Heart left ventricle (tissue), 13 donors: ENCODE data around the gene NPHP1.

Experiments used
- POLR2A ChIP-seq, 2 donors: fragments of 450-650 bp; IDR thresholded peaks; one replicate each; pipeline ENCODE4 v1.6.1; 2017; ENCODE audit warnings: antibody characterized with exemption in 2 of 2, mild to moderate bottlenecking in 2 of 2, moderate library complexity in 2 of 2
- TF ChIP-seq, protein P1 (sequence below), 12 donors: fragments of 200-600 bp; sonication (generic) in 4 of 12; IDR thresholded peaks; one replicate each; pipeline versions ENCODE4 v1.5.0 to v1.8.0; 2018 to 2022; ENCODE audit warnings: antibody characterized with exemption in 12 of 12, mild to moderate bottlenecking in 5 of 12
- donor health status: ischemic (EF 13 %, LVEDD 7.1; RV severe dilation, severe dysfunction).
- donor health status: DM: no; HTN: yes; CAD: no.
- donor health status: DM: no; HTN: no; CAD: no.
- donor health status: ischemic (EF 25% LVEDD 6.9; RV normal size, moderate dysfunction).
- donor health status: ischemic (EF 25% LVEDD 5.7; RV mildly dilated, moderate dysfunction).
- donor health status: ischemic (EF 35%, LVEDD 5.7; RV mildly dilated, moderate dysfunction).
- donor health status: nonischemic (EF 11% LVEDD 7.7; RV severe dilation, severe dysfunction).
- donor health status: DM: yes; HTN: yes; CAD: no.
- donor health status: PGD.
- donor health status: ischemic (EF 29% LVEDD 5.4; RV normal size, mild dysfunction).
- donor health status: nonischemic (EF 23%, LVEDD 6.1; RV moderate dilation, normal function).

- TF ChIP-seq, protein P1, sequence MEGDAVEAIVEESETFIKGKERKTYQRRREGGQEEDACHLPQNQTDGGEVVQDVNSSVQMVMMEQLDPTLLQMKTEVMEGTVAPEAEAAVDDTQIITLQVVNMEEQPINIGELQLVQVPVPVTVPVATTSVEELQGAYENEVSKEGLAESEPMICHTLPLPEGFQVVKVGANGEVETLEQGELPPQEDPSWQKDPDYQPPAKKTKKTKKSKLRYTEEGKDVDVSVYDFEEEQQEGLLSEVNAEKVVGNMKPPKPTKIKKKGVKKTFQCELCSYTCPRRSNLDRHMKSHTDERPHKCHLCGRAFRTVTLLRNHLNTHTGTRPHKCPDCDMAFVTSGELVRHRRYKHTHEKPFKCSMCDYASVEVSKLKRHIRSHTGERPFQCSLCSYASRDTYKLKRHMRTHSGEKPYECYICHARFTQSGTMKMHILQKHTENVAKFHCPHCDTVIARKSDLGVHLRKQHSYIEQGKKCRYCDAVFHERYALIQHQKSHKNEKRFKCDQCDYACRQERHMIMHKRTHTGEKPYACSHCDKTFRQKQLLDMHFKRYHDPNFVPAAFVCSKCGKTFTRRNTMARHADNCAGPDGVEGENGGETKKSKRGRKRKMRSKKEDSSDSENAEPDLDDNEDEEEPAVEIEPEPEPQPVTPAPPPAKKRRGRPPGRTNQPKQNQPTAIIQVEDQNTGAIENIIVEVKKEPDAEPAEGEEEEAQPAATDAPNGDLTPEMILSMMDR (IDR thresholded peaks at IDR 0.05) = no peak
- TF ChIP-seq POLR2A (IDR thresholded peaks at IDR 0.05) = no peak
These were observed 31.3 kb downstream of the NPHP1 start for GRCh38 chr2:110173523-110173922.
